GM21515 (cell line): ENCODE results near the gene ABR.
A peak's percentile ranks its signal among the peaks of the same experiment; 100 is the strongest.

Experiments
- ATAC-seq: cut with Tn5 transposase; IDR thresholded peaks from one replicate; pipeline ENCODE4 v1.9.1; 2021; ENCODE audit not compliant: unreplicated experiment

Gene ABR

GRCh38 chr17:1179818-1180742, at the start of gene ABR:
Gene ABR (minus strand): TSS chr17:1179981. CDS start chr17:1179727, 254 bp downstream.
- ATAC-seq, result no peak

DNA sequence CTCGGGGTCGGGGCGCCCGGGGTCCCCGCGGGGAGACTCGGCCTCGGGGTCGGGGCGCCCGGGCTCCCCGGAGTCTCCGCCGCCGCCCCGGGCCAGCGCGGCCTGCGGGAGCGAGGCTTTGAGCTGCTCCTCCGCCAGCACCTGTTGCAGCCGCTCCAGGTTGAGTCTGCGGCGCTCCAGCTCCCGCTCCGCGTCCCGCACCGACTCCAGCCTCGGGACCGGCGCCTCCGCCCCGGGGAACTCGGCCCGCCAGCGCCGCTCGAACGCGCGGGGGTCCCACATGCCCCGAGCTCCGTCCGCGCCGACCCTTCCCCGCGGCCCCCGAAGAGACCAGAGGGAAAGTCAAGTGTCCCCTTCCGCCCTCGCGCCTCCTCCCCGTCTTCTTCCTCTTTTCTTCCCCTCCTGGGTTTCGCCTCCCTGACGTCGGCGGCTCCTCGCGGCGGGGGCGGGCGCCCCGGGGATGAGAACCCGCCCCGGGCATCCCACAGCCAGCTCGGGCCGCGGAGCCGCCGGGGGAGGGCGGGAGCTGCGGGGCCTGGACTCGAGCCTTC, 49.6 kb upstream of the ABR start:
- peak; percentile 59 for ATAC-seq

- peak; percentile 30 for ATAC-seq
Observed at GRCh38 chr17:1228781-1229348, 49.1 kb upstream of the ABR start.

GRCh38 chr17:1227917-1228780, 48.4 kb upstream of the ABR start:
- peak; percentile 33 for ATAC-seq

GRCh38 chr17:1227365-1227764, 47.6 kb upstream of the ABR start:
- ATAC-seq, result no peak

DNA sequence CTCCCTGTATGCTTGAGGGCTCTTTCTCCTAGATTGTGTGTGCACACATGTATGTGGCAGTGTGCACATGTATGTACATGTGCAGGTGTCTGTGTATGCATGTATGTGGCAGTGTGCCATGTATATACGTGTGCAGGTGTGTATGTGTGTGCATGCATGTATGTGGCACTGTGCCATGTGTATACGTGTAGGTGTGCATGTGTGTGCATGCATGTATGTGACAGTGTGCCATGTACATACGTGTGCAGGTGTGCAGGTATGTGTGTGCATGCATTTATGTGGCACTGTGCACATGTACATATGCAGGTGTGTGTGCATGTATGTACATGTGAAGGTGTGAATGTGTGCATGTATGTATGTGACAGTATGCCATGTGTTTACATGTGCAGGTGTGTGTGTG, 46.5 kb upstream of the ABR start:
- ATAC-seq, result no peak

- ATAC-seq, result no peak
Observed at GRCh38 chr17:1224330-1224729, 44.5 kb upstream of the ABR start.

DNA sequence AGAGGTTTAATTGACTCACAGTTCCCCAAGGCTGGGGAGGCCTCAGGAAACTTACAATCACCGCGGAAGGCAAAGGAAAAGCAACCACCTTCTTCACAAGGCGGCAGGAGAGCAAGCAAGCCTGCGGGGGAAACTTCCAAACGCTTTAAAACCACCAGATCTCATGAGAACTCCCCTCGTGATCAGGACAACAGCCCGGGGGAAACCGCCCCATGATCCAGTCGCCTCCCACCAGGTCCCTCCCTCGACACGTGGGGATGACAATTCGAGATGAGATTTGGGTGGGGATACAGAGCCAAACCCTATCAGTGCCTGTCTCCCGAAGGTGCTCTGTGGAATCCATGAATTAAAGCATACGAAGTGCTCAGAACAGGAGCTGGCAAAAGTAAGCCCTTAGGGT, 43.9 kb upstream of the ABR start:
- no peak for ATAC-seq

- ATAC-seq, result no peak
Observed at GRCh38 chr17:1222321-1222720, 42.5 kb upstream of the ABR start.

DNA sequence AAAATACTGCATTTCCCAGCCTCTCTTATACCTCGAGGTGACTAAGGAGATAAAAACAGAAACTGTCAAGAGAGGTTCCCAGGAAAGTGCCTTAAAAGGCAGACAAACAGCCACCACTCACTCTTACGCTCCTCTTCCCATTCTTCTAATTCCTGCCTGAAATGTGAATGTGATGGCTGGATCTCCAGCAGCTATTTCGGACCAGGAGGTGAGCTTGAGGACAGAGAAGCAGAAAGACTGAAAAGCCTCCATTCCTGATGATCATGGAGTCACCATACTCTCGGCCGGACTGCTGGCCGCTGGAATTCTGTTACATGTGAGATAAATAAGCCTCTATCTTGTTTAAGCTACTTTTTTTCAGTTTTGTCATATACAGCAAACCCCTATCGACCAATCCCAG, 41.4 kb upstream of the ABR start:
- ATAC-seq, result no peak

GRCh38 chr17:1220346-1220745, 40.6 kb upstream of the ABR start:
- no peak for ATAC-seq

GRCh38 chr17:1217089-1217385, 37.3 kb upstream of the ABR start:
- ATAC-seq, result no peak

DNA sequence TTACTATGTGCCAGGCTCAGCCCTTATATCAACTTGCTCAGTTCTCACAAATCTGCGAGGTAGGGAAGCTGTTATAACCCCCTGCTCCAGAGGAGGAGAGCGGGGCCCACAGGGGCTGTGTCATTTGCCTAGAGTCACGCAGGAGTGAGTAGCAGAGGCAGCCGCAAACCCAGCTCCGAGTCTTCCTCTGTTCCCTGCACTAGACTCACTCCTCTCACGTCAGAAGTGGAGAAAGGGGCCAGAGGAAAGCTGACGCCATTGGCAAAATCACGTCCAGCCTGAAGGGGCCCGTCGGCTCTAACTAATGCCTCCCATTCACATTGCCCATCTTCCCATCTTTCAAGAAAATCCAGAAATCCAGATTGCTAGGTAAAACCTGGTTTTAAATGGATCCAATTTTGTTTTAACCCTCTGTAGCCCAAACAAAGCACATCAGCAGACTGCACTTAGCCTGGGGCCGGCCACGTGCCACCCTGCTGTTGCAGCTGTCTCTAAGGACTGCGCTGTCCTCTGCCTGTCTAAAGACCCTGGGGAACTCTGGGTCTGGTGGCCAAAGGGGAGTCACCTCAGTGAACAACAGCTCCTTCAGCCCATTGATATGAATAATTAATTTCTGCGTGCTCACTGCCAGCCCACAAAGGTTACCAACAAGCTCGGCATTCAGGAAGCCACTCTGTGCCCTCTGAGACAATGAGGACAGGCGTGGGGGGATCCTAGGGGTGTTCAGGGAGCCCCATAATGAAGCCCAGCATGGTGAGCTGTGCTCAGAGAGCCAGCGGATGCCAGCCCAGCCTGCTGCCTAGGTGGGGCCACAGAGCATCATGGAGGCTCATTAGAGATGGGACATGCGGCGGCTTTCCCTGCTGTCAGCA, 36.7 kb upstream of the ABR start:
- ATAC-seq, result no peak

- ATAC-seq, result no peak
Observed at GRCh38 chr17:1212946-1213345, 33.2 kb upstream of the ABR start.

DNA sequence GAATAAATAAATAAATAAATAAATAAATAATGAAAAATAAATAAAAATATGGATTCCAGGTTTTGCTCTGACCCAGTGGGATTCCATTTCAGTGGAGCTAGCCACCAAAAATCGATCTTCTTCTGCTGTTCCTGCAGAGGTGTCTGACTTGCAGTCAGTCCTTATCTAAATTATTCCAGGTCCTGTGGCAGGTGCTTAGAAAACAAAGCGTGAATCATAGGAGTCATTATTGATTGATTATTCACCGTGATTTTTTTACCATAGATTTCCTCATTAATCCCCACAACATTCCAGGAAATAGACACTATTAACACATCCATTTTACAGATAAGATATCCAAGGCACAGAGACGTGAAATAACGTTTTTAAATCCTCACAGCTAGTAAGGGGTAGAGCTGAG, 31.5 kb upstream of the ABR start:
- ATAC-seq, result no peak

DNA sequence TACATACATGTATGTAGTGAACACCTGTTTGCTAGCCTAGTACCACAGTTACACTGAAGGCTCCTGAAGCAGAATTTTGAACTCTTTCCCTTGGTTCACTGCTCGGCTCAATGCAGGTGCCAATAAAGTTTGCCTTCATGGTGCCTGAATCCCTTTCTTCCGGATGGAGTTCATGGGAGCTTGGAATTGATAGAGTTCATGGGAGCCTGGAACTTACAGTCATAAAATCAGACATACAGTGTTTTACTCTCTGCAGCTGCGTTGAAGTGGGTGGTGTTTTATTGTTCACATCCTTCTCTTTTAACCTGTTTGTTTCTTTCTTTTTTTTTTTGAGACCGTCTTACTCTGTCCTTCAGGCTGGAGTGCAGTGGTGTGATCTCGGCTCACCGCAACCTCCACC, 29.2 kb upstream of the ABR start:
- ATAC-seq, result no peak

DNA sequence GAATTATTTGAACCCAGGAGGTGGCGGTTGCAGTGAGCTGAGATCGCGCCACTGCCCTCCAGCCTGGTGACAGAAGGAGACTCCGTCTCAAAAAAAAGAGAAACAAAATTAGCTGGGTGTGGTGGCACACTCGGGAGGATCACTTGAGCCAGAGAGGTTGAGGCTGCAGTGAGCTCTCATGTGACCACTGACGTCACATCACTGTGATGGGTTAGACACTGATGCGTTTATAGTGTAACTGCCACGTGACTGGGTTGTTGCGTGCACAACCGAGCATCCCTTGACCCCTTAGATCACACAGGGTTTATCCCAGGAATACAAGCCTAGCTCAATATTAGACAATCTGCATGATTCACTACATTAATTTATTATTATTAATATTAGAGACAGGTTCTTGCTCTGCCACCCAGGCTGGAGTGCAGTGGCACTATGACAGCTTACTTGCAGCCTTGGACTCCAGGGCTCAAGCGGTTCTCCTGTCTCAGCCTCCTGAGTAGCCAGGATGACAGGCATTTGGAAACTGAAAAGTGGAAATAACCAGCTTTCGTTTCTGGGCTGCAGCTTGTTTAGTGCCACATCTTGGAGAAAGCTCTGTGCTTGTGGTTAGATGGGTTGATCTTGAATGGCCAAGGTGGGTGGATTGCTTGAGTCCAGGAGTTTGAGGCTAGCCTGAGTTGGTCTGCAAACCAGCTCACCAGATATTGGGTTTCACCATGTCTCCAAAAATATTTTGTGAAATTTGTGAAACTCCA, 26.4 kb upstream of the ABR start:
- ATAC-seq, result no peak

DNA sequence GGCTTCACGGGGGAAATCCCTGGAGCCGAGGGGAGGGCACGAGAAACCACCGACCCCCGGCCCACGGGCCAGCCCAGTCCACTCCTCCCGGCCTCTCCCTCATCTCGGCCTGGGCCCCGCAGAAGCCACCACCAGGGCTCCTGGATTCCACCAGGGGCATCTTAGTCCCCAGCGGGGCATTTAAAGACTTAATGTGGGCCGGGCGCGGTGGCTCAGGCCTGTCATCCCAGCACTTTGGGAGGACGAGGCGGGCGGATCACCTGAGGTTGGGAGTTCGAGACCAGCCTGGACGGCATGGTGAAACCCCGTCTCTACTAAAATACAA, 24.1 kb upstream of the ABR start:
- ATAC-seq, result no peak

DNA sequence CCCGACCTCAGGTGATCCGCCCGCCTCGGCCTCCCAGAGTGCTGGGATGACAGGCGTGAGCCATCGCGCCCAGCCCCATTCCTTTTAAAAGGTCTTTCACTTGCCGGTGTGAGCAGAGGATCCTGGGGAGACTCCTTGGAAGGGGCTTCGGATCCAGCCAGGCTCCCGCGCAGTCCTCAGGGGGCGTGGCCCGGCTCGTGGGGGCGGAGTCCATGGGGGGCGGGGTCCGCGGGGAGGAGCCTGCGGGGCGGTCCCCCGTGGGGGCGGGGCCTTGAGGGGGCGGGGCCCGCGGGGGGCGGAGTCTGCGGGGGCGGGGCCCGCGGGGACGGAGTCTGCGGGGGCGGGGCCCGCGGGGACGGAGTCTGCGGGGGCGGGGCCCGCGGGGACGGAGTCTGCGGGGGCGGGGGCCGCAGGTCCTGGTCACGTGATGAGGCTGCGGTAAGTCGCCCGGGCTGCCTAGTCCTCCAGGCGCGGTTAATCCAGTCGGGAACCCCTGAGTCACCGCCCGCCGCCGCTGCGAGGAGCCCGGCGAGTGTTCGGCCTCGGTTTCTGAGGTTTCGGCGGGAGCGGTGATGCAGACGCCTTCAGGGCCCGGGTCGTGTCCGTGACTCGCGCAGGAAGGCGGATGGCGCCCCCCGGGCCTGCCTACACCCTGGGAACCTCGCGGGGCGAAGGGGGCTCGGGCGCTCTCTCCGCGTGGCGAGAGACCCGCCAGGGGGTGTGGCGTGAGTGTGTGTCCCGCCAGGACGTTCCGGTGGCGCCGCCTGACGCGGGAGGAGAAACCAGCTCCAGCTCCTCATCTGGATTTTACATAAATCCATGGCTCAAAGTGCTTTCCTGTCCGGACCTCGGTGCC, 23.6 kb upstream of the ABR start:
- no peak for ATAC-seq
